ENCODE data around the gene MARK1.

Gene MARK1

GRCh38 chr1:220706480-220706879, 178.5 kb downstream of the MARK1 start:
- TF ChIP-seq, protein P1, sequence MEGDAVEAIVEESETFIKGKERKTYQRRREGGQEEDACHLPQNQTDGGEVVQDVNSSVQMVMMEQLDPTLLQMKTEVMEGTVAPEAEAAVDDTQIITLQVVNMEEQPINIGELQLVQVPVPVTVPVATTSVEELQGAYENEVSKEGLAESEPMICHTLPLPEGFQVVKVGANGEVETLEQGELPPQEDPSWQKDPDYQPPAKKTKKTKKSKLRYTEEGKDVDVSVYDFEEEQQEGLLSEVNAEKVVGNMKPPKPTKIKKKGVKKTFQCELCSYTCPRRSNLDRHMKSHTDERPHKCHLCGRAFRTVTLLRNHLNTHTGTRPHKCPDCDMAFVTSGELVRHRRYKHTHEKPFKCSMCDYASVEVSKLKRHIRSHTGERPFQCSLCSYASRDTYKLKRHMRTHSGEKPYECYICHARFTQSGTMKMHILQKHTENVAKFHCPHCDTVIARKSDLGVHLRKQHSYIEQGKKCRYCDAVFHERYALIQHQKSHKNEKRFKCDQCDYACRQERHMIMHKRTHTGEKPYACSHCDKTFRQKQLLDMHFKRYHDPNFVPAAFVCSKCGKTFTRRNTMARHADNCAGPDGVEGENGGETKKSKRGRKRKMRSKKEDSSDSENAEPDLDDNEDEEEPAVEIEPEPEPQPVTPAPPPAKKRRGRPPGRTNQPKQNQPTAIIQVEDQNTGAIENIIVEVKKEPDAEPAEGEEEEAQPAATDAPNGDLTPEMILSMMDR (IDR thresholded peaks at IDR 0.05; ENCODE audit: borderline replicate concordance, control extremely low read depth, extremely low read depth, insufficient read depth, missing control alignments) = no peak
- in situ Hi-C loops (cut with MboI; ENCODE audit: low sequenced_read_pairs, unreplicated experiment) = no loop called here
- no peak for DNase-seq (ENCODE audit: low spot score)

GRCh38 chr1:220707160-220707559, 179.2 kb downstream of the MARK1 start:
- TF ChIP-seq, protein P1 (IDR thresholded peaks at IDR 0.05; ENCODE audit: borderline replicate concordance, control extremely low read depth, extremely low read depth, insufficient read depth, missing control alignments) = no peak
- no peak for DNase-seq (ENCODE audit: low spot score)
- in situ Hi-C loops (cut with MboI; ENCODE audit: low sequenced_read_pairs, unreplicated experiment) = no loop called here

GRCh38 chr1:220708244-220708643, 180.3 kb downstream of the MARK1 start:
- in situ Hi-C loops (cut with MboI; ENCODE audit: low sequenced_read_pairs, unreplicated experiment) = no loop called here
- DNase-seq (ENCODE audit: low spot score) = no peak
- TF ChIP-seq, protein P1 (IDR thresholded peaks at IDR 0.05; ENCODE audit: borderline replicate concordance, control extremely low read depth, extremely low read depth, insufficient read depth, missing control alignments) = no peak

- in situ Hi-C loops (cut with MboI; ENCODE audit: low sequenced_read_pairs, unreplicated experiment) = no loop called here
- no peak for DNase-seq (ENCODE audit: low spot score)
- TF ChIP-seq, protein P1 (IDR thresholded peaks at IDR 0.05; ENCODE audit: borderline replicate concordance, control extremely low read depth, extremely low read depth, insufficient read depth, missing control alignments) = no peak
Observed at GRCh38 chr1:220708936-220709801, 181.2 kb downstream of the MARK1 start.

- TF ChIP-seq, protein P1 (IDR thresholded peaks at IDR 0.05; ENCODE audit: borderline replicate concordance, control extremely low read depth, extremely low read depth, insufficient read depth, missing control alignments) = no peak
- no peak for DNase-seq (ENCODE audit: low spot score)
- in situ Hi-C loops (cut with MboI; ENCODE audit: low sequenced_read_pairs, unreplicated experiment) = no loop called here
Observed at GRCh38 chr1:220710333-220710732, 182.4 kb downstream of the MARK1 start.

- TF ChIP-seq, protein P1 (IDR thresholded peaks at IDR 0.05; ENCODE audit: borderline replicate concordance, control extremely low read depth, extremely low read depth, insufficient read depth, missing control alignments) = no peak
- in situ Hi-C loops (cut with MboI; ENCODE audit: low sequenced_read_pairs, unreplicated experiment) = no loop called here
- DNase-seq (ENCODE audit: low spot score) = peak; percentile 49
Observed at GRCh38 chr1:220711056-220711809, 183.3 kb downstream of the MARK1 start.

Data from GM13976 (cell line).